GM19452 (cell line): ENCODE data around the gene PCGF6.
"Not testable (repeated sequence)": the region's sequence is repeated elsewhere in the genome, so short reads cannot be mapped to it uniquely, and the experiment has no call there.

ENCODE experiments used
- ATAC-seq: cut with Tn5 transposase; IDR thresholded peaks from one replicate; pipeline ENCODE4 v1.9.1; 2021; ENCODE audit not compliant: unreplicated experiment

PCGF6 gene, protein sequence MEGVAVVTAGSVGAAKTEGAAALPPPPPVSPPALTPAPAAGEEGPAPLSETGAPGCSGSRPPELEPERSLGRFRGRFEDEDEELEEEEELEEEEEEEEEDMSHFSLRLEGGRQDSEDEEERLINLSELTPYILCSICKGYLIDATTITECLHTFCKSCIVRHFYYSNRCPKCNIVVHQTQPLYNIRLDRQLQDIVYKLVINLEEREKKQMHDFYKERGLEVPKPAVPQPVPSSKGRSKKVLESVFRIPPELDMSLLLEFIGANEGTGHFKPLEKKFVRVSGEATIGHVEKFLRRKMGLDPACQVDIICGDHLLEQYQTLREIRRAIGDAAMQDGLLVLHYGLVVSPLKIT

GRCh38 chr10:103350517-103351260 is at the start of gene PCGF6:
Gene PCGF6, minus strand, starts transcription at chr10:103351140. Its CDS starts 74 bp downstream, at chr10:103351066.
- peak; percentile 83 for ATAC-seq

DNA sequence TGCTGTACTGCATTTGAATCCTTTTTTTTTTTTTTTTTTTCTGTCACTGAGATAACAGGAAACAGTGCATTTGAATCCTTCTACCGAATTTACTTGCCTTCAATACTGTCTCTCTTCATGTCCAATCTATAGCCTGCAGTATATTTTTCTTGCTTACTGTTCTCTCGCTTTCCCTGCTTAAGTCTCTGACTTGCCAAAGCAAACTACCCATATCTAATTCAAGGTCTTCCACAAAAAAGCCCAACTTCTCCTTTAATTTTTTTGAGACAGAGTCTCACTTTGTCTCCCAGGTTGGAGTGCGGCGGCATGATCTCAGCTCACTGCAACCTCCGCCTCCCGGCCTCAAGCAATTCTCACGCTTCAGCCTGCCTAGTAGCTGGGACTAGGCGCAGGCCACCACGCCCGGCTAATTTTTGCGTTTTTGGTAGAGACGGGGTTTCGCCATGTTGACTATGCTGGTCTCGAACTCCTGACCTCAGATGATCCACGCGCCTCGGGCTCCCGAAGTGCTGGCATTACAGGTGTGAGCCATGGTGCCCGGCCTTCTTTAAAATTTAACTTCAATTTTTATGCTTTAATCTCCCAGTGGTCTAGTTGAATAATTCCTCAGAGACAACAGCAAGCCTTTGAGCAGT is 46.4 kb upstream of the PCGF6 start:
- no peak for ATAC-seq

- ATAC-seq, result no peak
Measured at GRCh38 chr10:103396789-103397087, 45.8 kb upstream of the PCGF6 start.

DNA sequence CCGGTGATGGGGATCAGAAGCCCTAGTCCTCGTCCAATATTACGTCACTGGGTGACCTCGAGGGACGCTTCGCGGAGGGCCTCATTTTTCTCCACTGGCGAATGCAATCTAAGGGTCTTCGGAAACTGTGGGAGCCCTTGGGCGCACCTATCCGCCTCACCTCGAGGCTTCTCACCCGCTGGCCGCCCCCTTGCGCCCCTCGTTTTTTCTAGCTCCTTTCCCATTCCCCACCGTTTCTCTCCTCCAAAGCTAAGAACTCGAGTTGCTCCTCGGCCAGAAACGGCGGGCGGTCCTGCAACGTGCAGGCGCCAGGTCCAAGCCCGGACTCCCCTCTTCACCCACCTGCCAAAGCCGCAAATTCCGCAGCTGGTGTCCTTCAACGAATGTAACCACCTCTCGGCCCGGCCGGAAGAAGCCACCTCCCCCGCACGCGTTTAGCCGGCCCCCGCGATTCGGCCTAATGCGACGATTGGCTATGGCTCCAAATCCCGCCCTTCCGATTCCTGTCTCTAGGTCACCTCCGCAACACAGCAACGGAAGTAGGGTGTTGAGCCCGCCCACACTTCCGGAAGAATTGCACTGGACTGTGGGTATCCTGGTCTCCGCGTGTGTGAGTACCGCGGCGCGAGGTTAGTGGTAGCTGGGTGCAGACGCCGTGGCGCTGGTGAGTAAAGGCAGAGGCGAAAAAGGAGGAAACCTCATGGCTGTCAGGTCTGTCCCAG is 45.3 kb upstream of the PCGF6 start, which contains the start of the genes ATP5MK and PDCD11:
Gene ATP5MK, minus strand, starts transcription at position 409 of the 722 bp plus-strand sequence. CDS start 4,018 bp downstream, outside the sequence.
Gene PDCD11, plus strand, starts transcription at position 560 of the 722 bp plus-strand sequence. CDS start 1,801 bp downstream, outside the sequence.
- ATAC-seq, result peak; percentile 98

DNA sequence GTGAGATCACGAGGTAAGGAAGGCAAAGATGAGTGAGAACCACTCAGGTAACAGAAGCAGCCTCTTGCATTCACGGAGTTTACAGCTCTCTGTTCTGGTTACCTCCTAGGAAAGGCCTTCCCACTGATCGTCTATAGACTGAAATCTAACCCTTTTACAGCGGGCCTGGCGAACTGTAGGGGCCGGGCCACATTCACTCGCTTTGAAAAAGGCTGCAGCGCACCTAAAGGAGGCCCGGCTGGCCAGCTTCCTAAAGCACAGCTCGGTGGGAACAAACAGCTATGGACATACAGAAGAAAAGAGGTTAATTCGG is 44.8 kb upstream of the PCGF6 start:
- no peak for ATAC-seq

GRCh38 chr10:103394180-103394579 is 43.2 kb upstream of the PCGF6 start:
- no peak for ATAC-seq

- no peak for ATAC-seq
Measured at GRCh38 chr10:103382769-103383168, 31.8 kb upstream of the PCGF6 start.

- no peak for ATAC-seq
Measured at GRCh38 chr10:103374263-103374662, 23.3 kb upstream of the PCGF6 start.

GRCh38 chr10:103373544-103373943 is 22.6 kb upstream of the PCGF6 start:
- ATAC-seq, result no peak

DNA sequence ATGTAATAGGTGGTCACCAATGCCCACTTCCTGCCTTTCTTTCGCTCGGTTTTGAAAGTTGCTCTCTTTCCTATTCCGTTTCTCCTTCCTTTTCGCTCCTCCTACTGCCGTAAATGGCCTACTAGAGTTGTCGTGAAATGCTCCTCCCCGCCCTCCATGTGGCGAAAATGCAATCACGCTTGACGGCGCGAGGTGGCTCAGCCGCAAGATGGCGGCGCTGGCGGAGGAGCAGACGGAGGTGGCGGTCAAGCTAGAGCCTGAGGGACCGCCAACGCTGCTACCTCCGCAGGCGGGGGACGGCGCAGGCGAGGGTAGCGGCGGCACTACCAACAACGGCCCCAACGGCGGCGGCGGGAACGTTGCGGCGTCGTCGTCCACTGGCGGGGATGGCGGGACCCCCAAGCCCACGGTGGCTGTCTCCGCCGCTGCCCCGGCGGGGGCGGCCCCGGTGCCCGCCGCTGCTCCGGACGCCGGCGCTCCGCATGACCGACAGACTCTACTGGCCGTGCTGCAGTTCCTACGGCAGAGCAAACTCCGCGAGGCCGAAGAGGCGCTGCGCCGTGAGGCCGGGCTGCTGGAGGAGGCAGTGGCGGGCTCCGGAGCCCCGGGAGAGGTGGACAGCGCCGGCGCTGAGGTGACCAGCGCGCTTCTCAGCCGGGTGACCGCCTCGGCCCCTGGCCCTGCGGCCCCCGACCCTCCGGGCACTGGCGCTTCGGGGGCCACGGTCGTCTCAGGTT is 17.0 kb upstream of the PCGF6 start, which contains the start of gene TAF5:
Gene TAF5, plus strand, starts transcription at position 195 of the 737 bp plus-strand sequence. Its CDS starts 14 bp downstream, at position 209.
- peak; percentile 53 for ATAC-seq

GRCh38 chr10:103367379-103367781 is 16.4 kb upstream of the PCGF6 start:
- ATAC-seq, result no peak

- ATAC-seq, result not testable (repeated sequence)
Measured at GRCh38 chr10:103360791-103361190, 9.9 kb upstream of the PCGF6 start.

DNA sequence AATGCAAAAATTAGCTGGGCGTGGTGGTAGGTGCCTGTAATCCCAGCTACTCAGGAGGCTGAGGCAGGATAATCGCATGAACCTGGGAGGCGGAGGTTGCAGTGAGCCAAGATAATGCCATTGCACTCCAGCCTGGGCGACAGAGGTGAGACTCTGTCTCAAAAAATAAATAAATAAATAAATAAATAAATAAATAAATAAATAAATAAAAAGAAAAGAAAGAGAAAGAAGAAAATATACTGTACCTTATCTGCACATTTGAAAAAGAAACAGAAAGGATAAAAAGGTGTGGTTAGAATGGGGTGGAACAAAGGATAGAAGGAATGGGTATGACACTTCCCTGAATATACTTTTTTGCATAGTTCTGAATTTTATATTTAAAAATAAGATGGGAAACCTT is 8.6 kb upstream of the PCGF6 start:
- not testable (repeated sequence) for ATAC-seq

- no peak for ATAC-seq
Measured at GRCh38 chr10:103355906-103356599, 5.1 kb upstream of the PCGF6 start.

- not testable (repeated sequence) for ATAC-seq
Measured at GRCh38 chr10:103354567-103354966, 3.6 kb upstream of the PCGF6 start.

DNA sequence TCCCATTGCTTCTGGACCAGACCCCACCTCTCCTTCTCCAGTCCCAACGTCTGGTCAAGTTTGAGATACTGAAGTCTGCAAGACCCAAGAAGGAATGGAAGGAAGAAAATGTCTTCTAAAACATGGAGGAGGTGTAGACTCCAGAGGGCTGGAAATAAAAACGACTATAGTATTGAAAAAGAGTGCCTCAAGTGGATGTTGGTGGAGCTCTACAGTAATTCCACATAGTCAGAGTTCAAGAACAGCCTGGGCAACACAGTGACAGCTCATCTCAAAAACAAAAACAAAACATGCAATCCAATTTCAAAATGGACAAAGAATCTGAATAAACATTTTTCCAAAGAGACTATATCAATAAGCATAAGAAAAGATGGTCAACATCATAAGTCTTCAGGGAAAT is 2.3 kb upstream of the PCGF6 start:
- no peak for ATAC-seq

DNA sequence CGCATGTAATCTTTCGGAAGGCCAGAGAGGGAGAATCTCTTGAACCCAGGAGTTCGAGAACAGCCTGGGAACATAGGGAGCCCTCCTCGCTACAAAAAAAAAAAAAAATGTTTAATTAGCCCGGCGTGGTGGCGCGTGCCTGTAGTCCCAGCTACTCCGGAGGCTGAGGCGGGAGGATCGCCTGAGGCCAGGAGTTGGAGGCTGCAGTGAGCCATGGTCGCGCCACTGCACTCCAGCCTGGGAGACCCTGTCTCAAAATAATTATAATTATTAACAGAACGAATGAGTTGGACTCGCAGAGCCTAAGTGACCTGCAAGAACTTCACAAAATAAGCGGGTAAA is 794 bp downstream of the PCGF6 start:
- no peak for ATAC-seq

- no peak for ATAC-seq
Measured at GRCh38 chr10:103336370-103336769, 14.6 kb downstream of the PCGF6 start.

- no peak for ATAC-seq
Measured at GRCh38 chr10:103334567-103334966, 16.4 kb downstream of the PCGF6 start.

GRCh38 chr10:103333934-103334520 is 16.9 kb downstream of the PCGF6 start:
- no peak for ATAC-seq
